VCaP (cell line): ENCODE results near the gene C10orf143.
"Not testable (repeated sequence)": the region's sequence is repeated elsewhere in the genome, so short reads cannot be mapped to it uniquely, and the experiment has no call there.

ENCODE experiments used
- H3K27ac ChIP-seq: fragments of 450-650 bp; 2 replicates; pipeline ENCODE4 v1.5.1; 2017
- CTCF ChIP-seq: fragments of 450-650 bp; conservative IDR thresholded peaks from 2 replicates; pipeline ENCODE4 v1.5.1; 2017; ENCODE audit warnings: mild to moderate bottlenecking, moderate library complexity

The C10orf143 gene

GRCh38 chr10:130128062-130128781 lies 17.6 kb upstream of the C10orf143 start:
- TF ChIP-seq CTCF: peak; percentile 26
- 0 out of 2 replicates have a peak overlapping the region, but pooled peaks have one; percentile 7 for H3K27ac ChIP-seq

- peak; percentile 77 for TF ChIP-seq CTCF
- 0 out of 2 replicates have a peak overlapping the region, but pooled peaks have one; percentile 7 for H3K27ac ChIP-seq
Measured at GRCh38 chr10:130127364-130128061, 16.9 kb upstream of the C10orf143 start.

- H3K27ac ChIP-seq: no peak overlapping the region
- no peak for TF ChIP-seq CTCF
Measured at GRCh38 chr10:130121486-130122079, 11.0 kb upstream of the C10orf143 start.

GRCh38 chr10:130117535-130117934 lies 6.9 kb upstream of the C10orf143 start:
- H3K27ac ChIP-seq: not testable (repeated sequence)

GRCh38 chr10:130116942-130117341 lies 6.3 kb upstream of the C10orf143 start:
- H3K27ac ChIP-seq: not testable (repeated sequence)

- no peak for TF ChIP-seq CTCF
- no peak overlapping the region for H3K27ac ChIP-seq
Measured at GRCh38 chr10:130112821-130113220, 2.2 kb upstream of the C10orf143 start.

- H3K27ac ChIP-seq: peak overlapping the region; percentile 75
- TF ChIP-seq CTCF: no peak
Measured at GRCh38 chr10:130111852-130112180, 1.2 kb upstream of the C10orf143 start.

- peak overlapping the region; percentile 75 for H3K27ac ChIP-seq
- no peak for TF ChIP-seq CTCF
Measured at GRCh38 chr10:130111113-130111851, 652 bp upstream of the C10orf143 start.
